ENCODE results near the gene EFNA1. TPM values are rescaled to one million over a fixed set of nuclear protein-coding genes. Genes with fewer than 3 reads are reported as not detected.

EFNA1 gene
- total RNA-seq, 1 experiment from 2014 or later, result 5.3 TPM

DNA sequence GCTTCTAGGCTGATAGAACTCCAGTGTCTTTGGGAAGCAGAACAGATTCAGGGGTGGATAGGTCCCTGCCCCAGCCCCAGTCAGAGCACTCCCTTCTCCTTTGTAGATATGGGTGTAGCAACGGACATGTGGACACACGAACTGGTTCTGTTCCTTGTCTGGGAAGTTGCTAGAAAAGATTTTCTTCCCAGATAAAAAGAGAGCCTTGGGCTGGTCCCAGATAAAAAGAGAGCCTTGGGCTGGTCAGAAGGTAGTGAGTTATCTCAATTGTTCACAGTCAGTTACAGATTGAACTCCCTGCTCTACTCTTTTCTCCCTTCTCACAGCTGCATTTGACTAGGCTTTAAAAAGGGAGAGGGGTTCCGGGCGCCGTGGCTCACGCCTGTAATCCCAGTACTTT lies 7.4 kb upstream of the EFNA1 start:
- no peak for DNase-seq (ENCODE audit: low spot score)
- in situ Hi-C loops (cut with HindIII; ENCODE audit: low sequenced_read_pairs), result no loop called here

- no peak for DNase-seq (ENCODE audit: low spot score)
Measured at GRCh38 chr1:155121249-155121648, 6.4 kb upstream of the EFNA1 start.

GRCh38 chr1:155122308-155122707 lies 5.4 kb upstream of the EFNA1 start:
- in situ Hi-C loops (cut with HindIII; ENCODE audit: low sequenced_read_pairs), result no loop called here
- DNase-seq (ENCODE audit: low spot score), result no peak

More at GRCh38 chr1:155121249-155121648, 6.4 kb upstream of the EFNA1 start:
- in situ Hi-C loops (cut with HindIII; ENCODE audit: low sequenced_read_pairs), result no loop called here

DNA sequence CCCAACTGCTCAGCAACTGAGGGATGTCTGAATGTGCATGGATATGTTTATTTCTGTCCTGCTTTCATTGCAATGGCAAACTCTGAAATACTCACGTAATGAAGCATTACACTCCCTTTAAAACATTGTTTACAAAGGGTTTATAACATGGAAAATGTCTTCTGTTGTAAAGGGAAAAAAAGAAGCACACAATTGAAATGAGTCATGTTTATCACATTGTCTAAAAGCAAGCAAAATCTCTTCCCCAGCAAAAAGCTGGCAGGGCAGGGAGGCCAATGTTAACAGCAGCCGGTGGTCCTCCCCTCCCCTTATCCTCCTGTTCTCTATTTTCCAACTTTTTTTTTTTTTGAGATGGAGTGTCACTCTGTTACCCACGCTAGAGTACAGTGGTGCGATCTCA lies 3.9 kb upstream of the EFNA1 start:
- in situ Hi-C loops (cut with HindIII; ENCODE audit: low sequenced_read_pairs), result no loop called here
- DNase-seq (ENCODE audit: low spot score), result no peak

- in situ Hi-C loops (cut with HindIII; ENCODE audit: low sequenced_read_pairs), result no loop called here
- no peak for DNase-seq (ENCODE audit: low spot score)
Measured at GRCh38 chr1:155124503-155125463, 2.9 kb upstream of the EFNA1 start.

GRCh38 chr1:155125511-155125945 lies 2.1 kb upstream of the EFNA1 start:
- peak; percentile 29 for DNase-seq (ENCODE audit: low spot score)

DNA sequence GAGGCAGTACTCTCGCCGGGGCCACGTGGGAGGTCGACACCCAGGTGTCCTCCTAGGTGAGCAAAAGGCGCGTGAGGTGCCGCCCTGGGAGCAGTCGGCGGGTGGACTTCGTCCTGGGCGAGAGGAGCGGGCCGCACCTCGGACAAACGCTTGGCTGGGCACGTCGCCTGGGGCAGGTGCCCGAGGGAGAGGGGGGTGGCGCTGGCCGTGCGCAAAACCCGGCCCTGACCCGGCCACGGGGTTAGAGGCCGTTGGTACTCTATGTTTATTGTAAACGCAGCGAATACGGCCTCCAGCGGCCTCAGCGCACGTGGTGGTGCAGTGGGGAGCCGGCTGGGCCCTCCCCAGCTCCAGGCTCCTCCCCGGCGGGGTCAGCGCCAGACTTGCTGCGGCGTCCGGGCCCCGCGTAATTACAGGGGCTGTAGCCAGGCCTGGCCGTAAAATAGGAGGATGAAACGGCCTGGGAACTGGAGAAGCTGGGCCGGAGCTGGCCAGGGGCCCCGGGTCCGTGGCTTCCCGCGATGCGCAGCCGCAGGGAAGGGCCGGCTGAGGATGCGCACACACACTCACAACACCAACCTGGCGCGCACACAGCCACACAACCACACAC lies 1.6 kb upstream of the EFNA1 start:
- DNase-seq (ENCODE audit: low spot score), result peak; percentile 78
- in situ Hi-C loops (cut with HindIII; ENCODE audit: low sequenced_read_pairs), result no loop called here

More at GRCh38 chr1:155125511-155125945, 2.1 kb upstream of the EFNA1 start:
- in situ Hi-C loops (cut with HindIII; ENCODE audit: low sequenced_read_pairs), result no loop called here

- in situ Hi-C loops (cut with HindIII; ENCODE audit: low sequenced_read_pairs), result no loop called here
- DNase-seq (ENCODE audit: low spot score), result peak; percentile 66
Measured at GRCh38 chr1:155126556-155127104, 1.0 kb upstream of the EFNA1 start.

DNA sequence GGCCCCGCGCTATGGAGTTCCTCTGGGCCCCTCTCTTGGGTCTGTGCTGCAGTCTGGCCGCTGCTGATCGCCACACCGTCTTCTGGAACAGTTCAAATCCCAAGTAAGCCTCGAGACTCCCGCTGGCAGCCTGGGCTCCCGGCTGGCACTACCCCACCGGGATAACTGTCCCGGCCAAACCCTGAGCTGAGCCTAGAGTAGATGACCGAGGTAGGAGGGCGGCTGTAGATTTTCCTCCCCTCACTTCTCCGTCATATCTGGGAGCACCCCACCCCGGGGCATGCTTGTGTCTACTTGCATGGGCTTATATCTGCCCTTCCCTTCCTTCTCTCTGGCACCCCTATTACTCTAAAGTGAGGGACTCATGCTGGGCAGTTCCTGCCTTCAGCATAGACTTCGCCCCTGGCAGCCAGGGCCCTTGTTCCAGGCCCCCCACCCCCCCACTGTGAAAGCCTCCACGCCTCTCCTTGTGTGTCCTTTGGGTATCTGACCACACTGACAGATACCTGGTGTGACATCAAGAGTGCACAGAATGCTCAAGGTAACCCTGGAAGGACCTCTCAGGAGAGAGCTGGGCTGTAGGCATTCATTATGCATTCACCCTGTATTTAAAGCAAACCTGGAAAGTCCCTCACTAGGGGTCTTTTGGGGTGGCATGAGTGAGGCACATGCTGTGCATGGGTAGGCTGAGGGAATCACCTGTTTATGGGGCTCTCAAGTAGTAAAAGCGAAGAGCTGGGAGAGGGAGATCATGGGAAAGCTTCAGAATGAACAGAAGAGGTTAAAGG lies 485 bp downstream of the EFNA1 start:
- in situ Hi-C loops (cut with HindIII; ENCODE audit: low sequenced_read_pairs), result no loop called here
- no peak for DNase-seq (ENCODE audit: low spot score)

DNA sequence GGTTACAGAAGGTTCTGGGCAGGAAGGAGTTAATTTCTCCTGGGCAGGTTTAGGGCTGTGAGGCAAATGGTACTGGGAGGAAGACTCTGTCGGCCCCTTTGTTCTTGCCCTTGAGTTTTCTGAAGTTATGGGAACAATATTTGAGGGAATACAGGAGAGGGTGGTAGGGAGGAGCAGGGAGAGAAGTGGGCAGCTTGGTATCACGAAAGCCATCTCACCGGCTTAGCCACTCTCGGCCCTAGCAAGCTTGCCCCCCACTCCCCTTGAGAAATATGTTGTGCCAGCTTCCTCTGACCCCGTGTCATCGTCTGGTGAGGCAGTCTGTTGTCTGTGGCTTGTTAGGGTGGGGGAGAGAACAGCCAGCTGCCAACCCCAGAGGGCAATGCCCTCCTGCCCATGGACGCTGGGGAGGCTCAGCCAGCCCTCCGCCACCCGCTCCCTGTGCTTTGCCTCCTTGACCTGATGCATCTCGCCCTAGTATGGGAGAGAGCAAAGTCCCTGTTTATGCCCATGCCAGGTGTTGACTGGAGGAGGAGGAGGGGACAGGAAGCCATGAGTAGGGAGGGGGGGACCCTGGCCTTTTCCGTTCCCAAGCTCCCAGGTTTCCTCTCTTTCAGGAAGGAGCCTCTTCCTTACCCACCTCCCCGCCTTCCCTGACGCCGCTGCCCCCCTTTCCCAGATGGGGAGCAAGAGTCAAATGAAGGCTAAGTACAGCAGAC lies 1.2 kb downstream of the EFNA1 start:
- peak; percentile 53 for DNase-seq (ENCODE audit: low spot score)
- in situ Hi-C loops (cut with HindIII; ENCODE audit: low sequenced_read_pairs), result no loop called here

DNA sequence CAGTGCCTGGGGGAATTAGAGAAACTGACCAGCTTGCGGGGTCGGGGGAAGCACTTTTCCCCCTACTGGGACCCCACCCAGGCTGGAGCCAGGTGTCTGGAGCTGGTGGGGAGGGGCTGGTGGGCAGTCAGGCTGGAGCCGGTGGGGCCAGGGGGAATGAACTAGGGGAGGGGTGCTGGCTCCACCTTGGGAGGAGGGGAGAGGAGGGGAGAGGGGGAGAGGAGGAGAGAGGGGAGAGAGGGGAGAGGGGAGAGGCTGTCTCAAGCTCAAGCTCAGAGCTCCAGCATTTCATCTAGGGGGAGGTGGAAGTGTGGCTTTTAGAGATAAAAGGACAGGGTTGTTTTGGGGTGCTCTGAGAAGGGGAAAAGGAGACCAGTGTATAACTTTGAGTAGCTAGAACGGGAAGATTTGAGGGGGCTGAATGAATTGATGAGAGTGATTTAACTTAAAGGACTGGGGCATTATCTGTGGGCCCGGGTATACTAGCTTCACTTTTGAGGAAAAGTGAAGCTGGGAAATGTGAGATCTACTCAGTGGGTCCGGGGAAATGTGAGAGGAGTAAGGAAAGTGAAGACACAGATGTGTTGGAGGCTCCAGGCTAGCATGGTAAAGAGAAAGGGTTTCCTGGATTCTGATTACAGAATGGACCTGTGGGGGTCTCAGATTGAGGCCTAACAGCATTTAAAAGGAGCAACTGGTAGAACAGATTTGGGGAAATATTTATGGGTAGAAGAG lies 2.8 kb downstream of the EFNA1 start:
- no peak for DNase-seq (ENCODE audit: low spot score)
- in situ Hi-C loops (cut with HindIII; ENCODE audit: low sequenced_read_pairs), result no loop called here

GRCh38 chr1:155131285-155131684 lies 3.6 kb downstream of the EFNA1 start:
- no peak for DNase-seq (ENCODE audit: low spot score)
- in situ Hi-C loops (cut with HindIII; ENCODE audit: low sequenced_read_pairs), result no loop called here

DNA sequence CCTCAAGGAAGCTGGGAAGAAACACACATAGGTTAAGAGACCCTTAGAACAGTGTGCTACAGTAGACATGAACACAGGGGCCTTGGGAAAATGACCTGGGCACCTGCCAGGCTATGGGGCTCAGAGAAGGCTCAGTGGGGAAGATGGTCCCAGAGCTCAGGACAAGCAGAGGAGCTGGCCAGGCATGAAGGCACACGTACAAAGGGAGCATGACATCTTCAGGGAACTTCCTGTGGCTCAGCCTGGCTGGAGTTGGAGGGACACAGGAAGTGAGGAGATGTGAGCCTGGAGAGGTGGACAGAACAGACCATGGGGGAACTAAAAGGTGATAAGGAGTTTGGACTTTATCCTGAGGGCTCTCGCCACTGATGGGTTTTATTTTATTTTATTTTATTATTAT lies 4.2 kb downstream of the EFNA1 start:
- DNase-seq (ENCODE audit: low spot score), result no peak
- in situ Hi-C loops (cut with HindIII; ENCODE audit: low sequenced_read_pairs), result no loop called here

GRCh38 chr1:155133799-155134281 lies 6.2 kb downstream of the EFNA1 start:
- no peak for DNase-seq (ENCODE audit: low spot score)
- in situ Hi-C loops (cut with HindIII; ENCODE audit: low sequenced_read_pairs), result no loop called here

- in situ Hi-C loops (cut with HindIII; ENCODE audit: low sequenced_read_pairs), result no loop called here
- DNase-seq (ENCODE audit: low spot score), result no peak
Measured at GRCh38 chr1:155134322-155134721, 6.6 kb downstream of the EFNA1 start.

DNA sequence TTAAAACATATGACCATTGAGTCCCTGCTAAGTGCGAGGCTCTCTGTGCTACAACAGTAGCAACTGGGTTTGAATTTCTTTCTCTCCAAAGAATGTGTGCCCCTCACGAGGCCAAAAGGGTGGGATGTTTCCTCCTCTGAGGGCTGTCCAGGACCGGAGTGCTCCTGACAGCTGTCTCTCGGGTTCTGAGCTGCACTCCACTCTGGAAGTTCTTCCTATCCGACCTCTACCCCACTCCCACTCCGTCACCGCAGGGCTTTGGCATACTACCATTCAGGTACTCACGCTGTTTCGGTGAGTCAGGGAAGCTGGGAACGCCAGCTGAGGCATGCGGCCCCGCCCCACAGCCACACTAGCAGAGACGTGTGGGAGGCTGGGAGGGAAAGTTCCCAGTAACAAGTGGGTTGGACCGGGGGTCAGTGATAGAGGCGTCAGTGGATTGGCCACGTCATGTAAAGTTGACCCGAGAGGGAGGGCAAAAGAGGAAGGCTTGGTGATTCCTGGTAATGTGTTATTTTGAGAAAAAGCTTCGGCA lies 7.3 kb downstream of the EFNA1 start:
- in situ Hi-C loops (cut with HindIII; ENCODE audit: low sequenced_read_pairs), result no loop called here
- peak; percentile 54 for DNase-seq (ENCODE audit: low spot score)

DNA sequence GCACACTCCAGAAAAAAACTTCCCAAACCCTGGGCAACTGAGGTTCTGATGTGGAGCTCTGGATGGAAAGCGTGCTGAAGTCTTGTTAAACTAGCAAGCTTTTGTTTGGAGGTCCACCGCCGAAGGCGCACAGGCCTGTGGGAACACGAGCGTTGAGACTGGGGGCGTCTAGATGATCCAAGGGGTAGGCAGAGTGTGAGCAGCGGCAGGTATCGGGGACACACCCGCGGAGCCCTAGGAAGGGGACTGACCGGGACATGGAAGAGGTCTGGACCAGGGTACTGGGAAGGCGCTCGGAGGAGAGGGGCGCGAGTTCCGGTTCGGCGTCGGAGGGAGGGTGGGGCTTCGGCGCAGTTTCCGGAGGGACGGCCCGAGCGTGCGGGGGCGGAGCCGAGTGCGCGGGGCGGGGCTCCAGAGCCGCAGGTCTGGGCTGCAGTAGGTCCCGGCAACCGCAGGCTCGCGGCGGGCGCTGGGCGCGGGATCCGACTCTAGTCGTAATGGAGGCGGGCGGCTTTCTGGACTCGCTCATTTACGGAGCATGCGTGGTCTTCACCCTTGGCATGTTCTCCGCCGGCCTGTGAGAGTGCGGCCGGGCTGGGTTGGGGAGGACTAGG lies 7.8 kb downstream of the EFNA1 start, which contains the start of gene SLC50A1:
Gene SLC50A1 (plus strand): TSS at position 438 of the 614 bp plus-strand sequence. CDS start 60 bp downstream, at position 498.
- in situ Hi-C loops (cut with HindIII; ENCODE audit: low sequenced_read_pairs), result no loop called here
- DNase-seq (ENCODE audit: low spot score), result peak; percentile 94
